Measurements from ENCODE around the gene CCDC30.
"Not testable (repeated sequence)": the region's sequence is repeated elsewhere in the genome, so short reads cannot be mapped to it uniquely, and the experiment has no call there.

- peak; percentile 23 to 37 for TF ChIP-seq CTCF (conservative IDR thresholded peaks at IDR 0.05 in 1 of 2, IDR thresholded peaks at IDR 0.05 in 1 of 2; ENCODE audit: extremely low read depth in 1 of 2, insufficient read depth in 1 of 2, low read depth in 1 of 2, low read length in 2 of 2)
- not testable (repeated sequence) for TF ChIP-seq EZH2 (IDR thresholded peaks at IDR 0.05; ENCODE audit: borderline replicate concordance, low read length)
These were observed 48.6 kb downstream of the CCDC30 start for GRCh38 chr1:42511581-42512155.

Data from mammary epithelial cell (primary cell).